Natural killer cell (primary cell): ENCODE results near the gene RBM47. TPM values are rescaled to one million over a fixed set of nuclear protein-coding genes. Genes with fewer than 3 reads are reported as not detected.

Experiments
- ATAC-seq, 3 donors: fragments of 150-1000 bp in 2 of 3; fragments of 200-7000 bp in 1 of 3; cut with Tn5 transposase; 1 replicate in 1 of 3; 2 replicates in 2 of 3; pipeline ENCODE4 v1.10.0; 2021; ENCODE audit warnings: mild to moderate bottlenecking in 2 of 3, moderate library complexity in 2 of 3
- DNase-seq, 2 donors: peaks; one replicate each; pipeline versions ENCODE4 v3.0.0 to v3.0.0-alpha.2; 2013 to 2021; ENCODE audit warnings: mixed read lengths in 1 of 2
- H3K27ac ChIP-seq: one replicate; pipeline ENCODE4 v1.5.1; 2013; ENCODE audit warnings: mild to moderate bottlenecking, low read length
- H3K27me3 ChIP-seq: one replicate; pipeline ENCODE4 v1.6.1; 2013; ENCODE audit warnings: low read length; ENCODE audit not compliant: control insufficient read depth, insufficient read depth
- H3K36me3 ChIP-seq: one replicate; pipeline ENCODE4 v1.6.1; 2013; ENCODE audit warnings: low read length; ENCODE audit not compliant: control insufficient read depth, insufficient read depth
- H3K4me1 ChIP-seq: one replicate; pipeline ENCODE4 v1.6.1; 2013; ENCODE audit warnings: low read length; ENCODE audit not compliant: control insufficient read depth, insufficient read depth
- H3K4me3 ChIP-seq: one replicate; pipeline ENCODE4 v1.5.1; 2013; ENCODE audit warnings: low read length
- H3K9me3 ChIP-seq: one replicate; pipeline ENCODE4 v1.6.1; 2013; ENCODE audit warnings: low read length; ENCODE audit not compliant: control insufficient read depth, insufficient read depth
- H3K27ac Mint-ChIP-seq, 2 donors: one replicate each; pipeline ENCODE4 v1.8.0; 2022; ENCODE audit warnings: mild to moderate bottlenecking in 2 of 2, mixed read lengths in 2 of 2, moderate library complexity in 1 of 2
- H3K27me3 Mint-ChIP-seq, 2 donors: one replicate each; pipeline ENCODE4 v1.8.0; 2022; ENCODE audit warnings: low read depth in 2 of 2, mixed read lengths in 2 of 2
- H3K36me3 Mint-ChIP-seq: one replicate; pipeline ENCODE4 v1.8.0; 2022; ENCODE audit warnings: mixed read lengths
- H3K4me1 Mint-ChIP-seq, 2 donors: one replicate each; pipeline ENCODE4 v1.8.0; 2022; ENCODE audit warnings: mixed read lengths in 2 of 2
- H3K4me3 Mint-ChIP-seq: one replicate; pipeline ENCODE4 v1.8.0; 2022; ENCODE audit warnings: mild to moderate bottlenecking, moderate library complexity, mixed read lengths
- H3K9me3 Mint-ChIP-seq, 2 donors: one replicate each; pipeline ENCODE4 v1.8.0; 2022; ENCODE audit warnings: mixed read lengths in 2 of 2
- CTCF ChIP-seq: fragments of 200-600 bp; IDR thresholded peaks from one replicate; pipeline ENCODE4 v1.8.0; 2022; ENCODE audit warnings: antibody characterized with exemption
- WGBS: methylation state at CpG from one replicate; pipeline ENCODE4 v1.1.7; 2013; ENCODE audit warnings: missing lambda C conversion rate; ENCODE audit not compliant: insufficient coverage; 5-methylcytosine and 5-hydroxymethylcytosine counted together
- intact Hi-C: fragments of 100-400 bp; cut with micrococcal nuclease; formaldehyde crosslinking; loops from one replicate; pipeline ENCODE4 v1.14.2; 2022
- total RNA-seq, 4 donors: library from RNA; stranded (reverse); fragments of 120-200 nt in 1 of 4; gene quantifications; one replicate each; pipeline versions ENCODE4 v1.2.3 to v1.2.4, GENCODE V29; 2013 to 2022

RBM47 gene
- total RNA-seq, 3 donors from 2014 or later (not counting 1 experiment from before 2014, with no cell fraction given): 2.0 to 7.7 (median 3.9) TPM

DNA sequence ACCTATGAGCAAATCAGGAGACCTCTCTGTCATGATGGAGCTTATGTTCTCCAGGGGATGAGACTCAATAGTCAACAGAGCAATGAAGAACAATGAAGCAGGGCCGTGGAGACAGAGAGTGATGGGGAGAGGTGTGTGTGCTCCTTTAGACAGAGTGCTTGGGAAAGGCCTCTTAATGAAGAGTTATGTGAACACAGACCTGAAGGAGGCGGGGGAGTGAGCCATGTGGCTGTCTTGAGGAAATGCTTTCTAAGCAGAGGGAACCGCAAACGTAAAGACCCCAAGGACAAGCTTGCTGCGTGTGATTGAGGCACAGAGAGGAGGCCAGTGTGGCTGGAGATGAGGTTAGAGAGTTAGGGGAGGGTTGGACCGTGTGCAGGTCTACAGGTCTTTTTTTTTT, 241.4 kb downstream of the RBM47 start:
- Histone ChIP-seq H3K4me3 (no peak overlapping the region), H3K27me3 (no peaks in the 10 kb centered on the region), H3K4me1 (no peaks in the 10 kb centered on the region), H3K36me3 (no peaks in the 10 kb centered on the region), H3K27ac (no peak overlapping the region), H3K9me3 (no peaks in the 10 kb centered on the region)
- intact Hi-C loops: no loop called here
- no peaks in the 10 kb centered on the region for H3K9me3 Mint-ChIP-seq
- no peak overlapping the region for H3K27ac Mint-ChIP-seq
- H3K4me1 Mint-ChIP-seq: no peaks in the 10 kb centered on the region
- H3K27me3 Mint-ChIP-seq: peaks cover 0 to 2% of the 10 kb centered on the region in 2 donors
- 38% methylated on average over 5 of the region's 6 CpGs for WGBS
- no peaks in the 10 kb centered on the region for H3K36me3 Mint-ChIP-seq
- no peak for TF ChIP-seq CTCF
- DNase-seq (no peak), ATAC-seq (no peak)
- no peak overlapping the region for H3K4me3 Mint-ChIP-seq

DNA sequence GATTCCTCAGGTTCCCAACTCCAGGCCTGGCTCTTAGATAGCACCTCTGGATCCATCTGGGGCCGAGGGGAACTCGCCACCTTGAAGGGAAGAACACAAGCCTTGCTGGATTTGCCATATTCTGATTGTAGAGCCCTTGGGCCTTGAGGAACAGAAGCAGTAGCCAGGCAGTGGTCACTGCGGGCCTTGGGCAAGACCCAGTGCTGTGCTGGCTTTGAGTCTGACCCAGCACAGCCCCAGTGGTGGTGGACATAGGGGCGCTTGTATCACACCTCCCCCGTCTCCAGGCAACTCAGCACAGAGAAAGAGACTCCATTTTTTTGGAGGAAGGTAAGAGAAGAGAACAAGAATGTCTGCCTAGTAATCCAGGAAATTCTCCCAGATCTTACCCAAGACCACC, 249.0 kb downstream of the RBM47 start:
- Histone ChIP-seq H3K27me3 (no peaks in the 10 kb centered on the region), H3K9me3 (no peaks in the 10 kb centered on the region), H3K27ac (no peak overlapping the region), H3K4me3 (no peak overlapping the region), H3K36me3 (no peaks in the 10 kb centered on the region), H3K4me1 (no peaks in the 10 kb centered on the region)
- no peak for DNase-seq
- H3K4me1 Mint-ChIP-seq: no peaks in the 10 kb centered on the region
- H3K4me3 Mint-ChIP-seq: no peak overlapping the region
- no peak for TF ChIP-seq CTCF
- no peaks in the 10 kb centered on the region for H3K9me3 Mint-ChIP-seq
- no peak for ATAC-seq
- no peak overlapping the region for H3K27ac Mint-ChIP-seq
- H3K27me3 Mint-ChIP-seq: peaks cover 6 to 9% of the 10 kb centered on the region in 2 donors
- no peaks in the 10 kb centered on the region for H3K36me3 Mint-ChIP-seq
- 88% methylated on average over 4 of the region's 5 CpGs for WGBS
- intact Hi-C loops: no loop called here

DNA sequence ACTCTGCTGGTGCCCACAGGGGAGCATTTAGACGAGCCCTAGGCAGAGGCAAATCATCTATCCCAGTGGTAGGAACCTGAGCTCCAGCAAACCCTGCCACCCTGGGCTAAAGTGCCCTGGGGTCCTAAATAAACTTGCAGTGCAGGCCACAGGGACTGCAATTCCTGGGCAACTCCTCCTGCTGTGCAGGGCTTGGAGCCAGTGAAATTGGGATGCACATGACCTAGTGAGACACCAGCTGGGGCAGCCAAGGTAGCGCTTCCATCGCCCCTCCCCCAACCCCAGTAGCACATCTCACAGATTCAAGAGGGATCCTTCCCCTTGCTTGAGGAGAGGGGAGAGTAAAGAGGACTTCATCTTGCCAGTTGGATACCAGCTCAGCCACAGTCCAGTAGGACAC, 250.4 kb downstream of the RBM47 start:
- no peak for DNase-seq
- no peaks in the 10 kb centered on the region for H3K4me1 ChIP-seq
- Mint-ChIP-seq H3K27me3 (peaks cover 6% of the 10 kb centered on the region in 2 donors), H3K4me1 (no peaks in the 10 kb centered on the region), H3K9me3 (no peaks in the 10 kb centered on the region), H3K4me3 (no peak overlapping the region), H3K27ac (no peak overlapping the region), H3K36me3 (no peaks in the 10 kb centered on the region)
- no peak for TF ChIP-seq CTCF
- intact Hi-C loops: no loop called here
- WGBS: 81% methylated on average over 1 of the region's 3 CpGs
- H3K27ac ChIP-seq: no peak overlapping the region
- no peak for ATAC-seq
- H3K36me3 ChIP-seq: no peaks in the 10 kb centered on the region
- no peaks in the 10 kb centered on the region for H3K27me3 ChIP-seq
- H3K4me3 ChIP-seq: no peak overlapping the region
- no peaks in the 10 kb centered on the region for H3K9me3 ChIP-seq

- Mint-ChIP-seq H3K4me1 (no peaks in the 10 kb centered on the region), H3K9me3 (no peaks in the 10 kb centered on the region), H3K27ac (no peak overlapping the region), H3K36me3 (no peaks in the 10 kb centered on the region), H3K4me3 (no peak overlapping the region), H3K27me3 (peaks cover 6% of the 10 kb centered on the region in 2 donors)
- ATAC-seq: no peak
- no peak for TF ChIP-seq CTCF
- Histone ChIP-seq H3K27ac (no peak overlapping the region), H3K4me1 (no peaks in the 10 kb centered on the region), H3K9me3 (no peaks in the 10 kb centered on the region), H3K4me3 (no peak overlapping the region), H3K36me3 (no peaks in the 10 kb centered on the region), H3K27me3 (no peaks in the 10 kb centered on the region)
- 65% methylated on average over 2 of the region's 2 CpGs for WGBS
- no peak for DNase-seq
- intact Hi-C loops: no loop called here
Observed at GRCh38 chr4:40378619-40379018, 251.0 kb downstream of the RBM47 start.
